Measurements from ENCODE around the gene ZNF500.
A peak's percentile ranks its signal among the peaks of the same experiment; 100 is the strongest.
"Not testable (repeated sequence)": the region's sequence is repeated elsewhere in the genome, so short reads cannot be mapped to it uniquely, and the experiment has no call there.

The ZNF500 gene

DNA sequence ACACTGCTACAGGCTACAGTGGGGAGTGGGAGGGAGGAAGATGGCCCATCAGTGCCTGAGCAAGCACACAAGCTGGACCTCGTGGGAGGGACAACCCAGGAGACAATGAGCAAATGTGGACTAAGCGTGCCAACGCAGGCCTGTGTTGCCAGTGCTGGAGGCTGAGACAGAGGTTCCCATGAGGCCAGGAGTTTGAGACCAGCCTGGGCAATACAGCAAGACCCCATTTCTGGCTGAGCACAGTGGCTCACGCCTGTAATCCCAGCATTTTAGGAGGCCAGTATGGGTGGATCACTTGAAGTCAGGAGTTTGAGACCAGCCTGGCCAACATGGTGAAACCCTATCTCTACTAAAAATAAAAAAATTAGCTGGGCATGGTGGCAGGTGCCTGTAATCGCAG lies 28.6 kb downstream of the ZNF500 start:
- not testable (repeated sequence) for DNase-seq

DNA sequence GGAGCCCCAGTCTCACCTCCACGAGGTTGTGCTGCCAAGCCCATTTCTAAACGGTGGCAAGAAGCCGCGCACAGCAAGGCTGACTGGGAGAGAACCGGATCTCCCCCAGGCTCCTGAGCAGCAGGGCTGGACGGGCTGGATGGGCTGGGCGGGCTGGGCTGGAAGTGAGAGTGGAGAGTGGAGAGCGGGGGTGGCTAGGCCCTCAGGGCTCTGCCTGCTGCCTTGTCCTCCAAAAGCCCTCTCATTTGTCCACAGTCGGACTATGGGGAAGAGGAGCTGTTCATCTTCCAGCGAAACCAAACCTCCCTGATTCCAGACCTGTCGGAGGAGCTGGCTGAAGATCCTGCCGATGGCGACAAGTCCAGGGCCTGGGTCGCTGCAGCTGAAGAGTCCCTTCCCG lies 29.4 kb downstream of the ZNF500 start:
- no peak for DNase-seq

DNA sequence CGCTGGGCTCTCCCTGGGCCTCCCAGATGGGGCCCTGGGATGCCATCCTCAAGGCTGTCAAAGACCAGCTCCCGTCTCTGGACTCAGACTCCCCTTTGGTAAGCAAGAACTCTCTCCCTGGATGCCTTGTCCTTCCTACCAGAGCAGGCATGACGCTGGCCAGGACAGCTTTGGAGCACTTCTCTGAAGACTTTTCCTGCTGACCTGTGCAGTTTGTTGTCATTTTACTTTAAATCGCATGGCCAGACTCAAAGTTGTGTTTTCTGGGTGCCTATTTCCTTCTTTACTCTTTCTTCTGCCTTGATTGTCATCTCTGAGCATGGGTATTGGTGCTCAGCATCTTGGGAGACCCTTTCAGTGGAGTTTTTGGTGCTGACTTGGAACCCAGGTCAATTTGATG lies 30.4 kb downstream of the ZNF500 start:
- DNase-seq, result no peak

DNA sequence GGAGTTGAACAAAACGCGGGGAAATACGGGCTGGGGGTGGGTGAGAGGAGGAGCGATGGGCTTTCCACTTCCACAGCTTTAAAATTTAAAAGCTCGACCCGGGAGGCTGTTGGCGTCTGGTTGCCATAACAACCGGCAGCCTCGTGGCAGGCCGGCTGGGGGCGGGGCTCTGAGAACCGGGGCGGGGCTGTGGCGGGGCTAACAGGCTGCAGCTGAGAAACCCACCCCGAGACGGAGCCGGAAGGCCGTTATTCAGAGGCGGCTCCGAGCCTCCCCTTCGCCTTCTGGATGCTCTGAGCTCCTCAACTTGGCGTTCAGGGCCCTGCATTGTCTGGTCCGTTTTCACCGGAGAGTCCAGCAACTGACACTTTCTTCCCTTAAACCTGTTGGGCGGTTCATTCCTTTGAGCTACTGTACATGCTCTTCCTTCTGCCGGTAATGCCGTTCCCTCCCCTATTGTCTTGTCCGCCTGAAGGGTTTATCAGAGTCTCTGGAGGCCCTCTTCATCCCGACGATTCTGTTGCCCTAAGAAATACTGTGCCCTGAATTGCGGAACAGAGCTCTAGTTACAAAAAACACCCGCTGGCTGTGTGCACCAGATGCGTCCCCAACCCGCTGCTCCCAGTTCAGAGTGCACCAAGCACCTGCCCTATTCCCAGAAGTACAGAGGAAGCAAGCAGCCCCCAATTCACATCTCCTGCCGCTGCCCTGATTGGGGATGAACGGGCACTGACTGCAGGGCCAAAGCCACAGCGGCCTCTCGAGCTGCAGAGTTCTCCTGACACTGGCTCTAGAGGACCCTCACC lies 32.0 kb downstream of the ZNF500 start:
- peak; percentile 63 to 86 (median 85) for DNase-seq

DNA sequence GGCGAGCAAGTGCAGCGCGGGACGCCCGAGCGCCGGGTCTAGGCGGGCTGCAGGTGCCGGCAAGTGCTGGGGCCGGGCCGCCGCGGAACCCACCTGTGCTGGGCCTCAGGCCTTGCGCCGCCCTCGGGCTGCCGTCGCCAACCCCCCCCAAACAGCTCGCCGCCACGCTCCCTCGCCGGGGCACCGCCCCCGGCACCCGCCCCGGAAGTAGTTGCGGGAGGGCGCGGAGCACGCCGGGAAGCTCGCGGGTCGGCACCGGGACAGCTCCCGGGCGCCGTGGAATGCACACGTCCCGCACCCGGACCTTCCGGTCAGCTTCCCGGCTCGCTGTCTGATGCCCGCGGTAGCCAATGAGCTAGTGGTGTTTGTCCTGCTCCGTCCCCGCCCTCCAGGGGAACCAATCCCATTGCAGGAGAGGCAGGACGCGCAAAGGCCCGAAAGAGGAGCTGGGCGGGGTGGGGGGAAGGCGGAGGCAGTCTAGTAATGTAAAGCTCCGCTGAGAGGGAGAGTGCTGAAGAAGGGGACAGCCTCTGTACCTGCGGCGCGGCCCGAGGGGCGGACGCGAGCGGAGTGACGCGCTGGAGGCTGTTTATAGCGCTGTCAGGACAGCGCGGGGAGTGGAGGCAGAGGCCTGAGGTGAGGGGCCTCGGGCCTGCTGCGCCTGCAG lies 32.8 kb downstream of the ZNF500 start, which contains the start of the genes ANKS3 and DNAAF8:
Gene ANKS3 (minus strand): TSS at position 209 of the 667 bp plus-strand sequence. CDS start 4,122 bp downstream, outside the sequence.
Gene DNAAF8 (plus strand): TSS at position 475 of the 667 bp plus-strand sequence. CDS start 1,978 bp downstream, outside the sequence.
- peak; percentile 80 to 92 (median 88) for DNase-seq

DNA sequence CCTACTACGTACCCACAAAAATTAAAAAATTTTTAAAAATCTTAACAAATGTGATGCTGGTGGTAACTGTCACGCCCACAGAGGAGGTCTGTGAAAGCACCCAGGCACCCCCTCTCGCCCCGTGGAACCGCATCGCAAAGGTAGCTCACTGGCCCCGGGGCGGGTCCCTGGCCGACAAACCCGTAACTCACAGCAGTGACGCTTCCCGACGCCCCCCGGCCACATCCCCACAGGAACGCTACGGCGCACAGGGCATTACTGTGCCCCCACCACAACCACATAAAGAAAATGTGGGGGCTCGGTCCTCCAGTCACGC lies 33.3 kb downstream of the ZNF500 start:
- peak in 1 of 3 experiments; percentile 79 for DNase-seq

DNA sequence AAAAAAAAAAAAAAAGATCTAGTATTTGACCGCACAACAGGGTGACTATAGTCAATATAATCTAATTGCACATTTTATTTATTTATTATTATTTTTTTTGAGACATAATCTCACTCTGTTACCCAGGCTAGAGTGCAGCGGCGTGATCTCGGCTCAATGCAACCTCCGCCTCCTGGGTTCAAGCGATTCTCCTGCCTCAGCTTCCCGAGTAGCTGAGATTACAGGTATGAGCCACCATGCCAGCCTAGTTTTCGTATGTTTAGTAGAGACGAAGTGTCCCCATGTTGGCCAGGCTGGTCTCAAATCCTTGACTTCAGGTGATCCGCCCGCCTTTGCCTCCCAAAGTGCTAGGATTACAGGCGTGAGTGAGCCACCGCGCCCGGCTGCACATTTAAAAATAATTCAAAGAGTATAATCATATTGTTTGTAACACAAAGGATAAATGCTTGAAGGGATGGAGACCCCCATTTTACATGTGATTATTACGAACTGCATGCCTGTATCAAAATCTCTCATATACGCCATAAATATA lies 33.7 kb downstream of the ZNF500 start:
- peak in 2 of 3 experiments; percentile 31 to 63 for DNase-seq

DNA sequence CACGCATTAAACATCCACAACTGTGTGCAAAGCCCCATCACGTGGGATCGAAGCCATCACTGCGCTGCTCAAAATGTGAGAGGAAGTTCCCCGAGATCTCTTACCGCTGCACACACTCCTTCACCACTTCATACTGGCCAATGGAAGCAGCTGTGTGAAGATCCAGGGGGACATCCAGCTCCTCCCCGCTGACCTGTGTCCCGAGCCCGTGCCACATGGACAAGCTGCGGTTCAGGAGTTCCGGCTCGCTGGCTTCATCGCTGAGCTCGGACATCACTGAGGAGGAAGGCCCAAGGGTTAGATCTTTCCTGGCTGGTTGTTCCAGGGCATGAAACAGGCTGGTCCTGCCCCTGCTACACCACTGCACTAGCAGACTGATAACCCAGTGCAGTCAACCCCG lies 37.1 kb downstream of the ZNF500 start:
- no peak for DNase-seq

DNA sequence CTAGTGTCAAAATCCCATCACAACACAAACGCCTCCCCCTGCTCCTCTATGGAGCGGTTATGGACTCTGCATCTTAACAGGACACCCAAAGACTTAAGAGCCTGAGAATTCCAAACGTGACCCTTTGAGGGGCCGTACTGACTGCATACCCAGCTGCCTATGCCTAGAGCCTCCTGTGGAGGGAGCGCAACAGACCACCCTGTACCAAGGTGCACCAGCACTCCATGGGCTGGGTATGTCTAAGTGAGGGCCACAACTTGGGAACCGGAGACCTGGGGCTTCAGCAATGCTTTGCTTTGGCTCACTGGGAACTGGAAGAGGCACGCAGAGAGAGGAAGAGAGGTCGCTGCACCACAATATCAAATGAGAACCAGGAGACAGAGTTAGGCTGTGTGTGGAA lies 38.3 kb downstream of the ZNF500 start:
- no peak for DNase-seq

DNA sequence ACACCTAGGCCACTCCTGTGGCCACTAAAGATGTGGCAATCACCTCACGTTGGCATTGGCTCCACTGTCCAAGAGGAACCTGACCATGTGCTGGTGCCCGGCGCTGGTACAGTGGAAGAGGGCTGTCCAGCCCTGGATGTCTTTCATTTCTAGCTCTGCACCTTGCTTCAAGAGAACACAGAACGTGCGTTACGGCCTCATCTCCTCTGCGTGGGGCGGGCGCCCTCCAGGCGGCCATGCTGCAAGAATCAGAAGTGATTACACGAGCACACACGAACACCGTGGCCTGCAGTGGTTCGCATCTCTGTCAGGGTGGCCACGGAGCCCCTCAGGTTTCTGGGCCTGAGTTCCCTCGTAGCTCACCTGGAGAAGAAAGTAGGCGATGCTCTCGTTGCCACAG lies 40.3 kb downstream of the ZNF500 start:
- DNase-seq, result no peak

DNA sequence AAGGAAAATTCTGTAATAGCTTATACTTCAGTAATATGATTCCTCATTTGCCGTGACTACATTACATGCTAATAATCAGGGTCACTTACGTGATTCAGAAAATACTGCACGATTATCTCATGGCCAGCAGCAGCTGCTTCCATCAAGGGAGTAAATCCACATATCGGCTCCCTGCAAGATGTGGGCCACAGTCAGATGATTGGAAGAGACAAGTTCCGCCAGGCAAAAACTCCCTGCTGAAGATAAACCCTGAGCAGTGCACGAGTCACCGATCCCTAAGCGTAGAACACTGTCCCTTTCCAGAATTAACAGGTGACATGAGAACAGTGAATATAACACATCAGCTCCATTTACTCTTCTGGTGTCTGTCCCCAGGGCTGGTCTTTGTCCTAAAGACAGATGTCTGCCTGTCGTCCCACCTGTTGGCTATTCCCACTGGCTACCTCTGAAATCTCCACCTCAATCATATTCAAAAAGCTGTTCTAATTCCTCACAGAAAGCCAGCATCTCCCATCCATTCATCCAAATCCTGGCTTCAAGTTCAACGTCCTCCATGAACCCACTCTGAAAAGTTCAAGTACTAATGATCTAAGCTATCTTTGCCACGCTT lies 42.2 kb downstream of the ZNF500 start:
- no peak for DNase-seq

DNA sequence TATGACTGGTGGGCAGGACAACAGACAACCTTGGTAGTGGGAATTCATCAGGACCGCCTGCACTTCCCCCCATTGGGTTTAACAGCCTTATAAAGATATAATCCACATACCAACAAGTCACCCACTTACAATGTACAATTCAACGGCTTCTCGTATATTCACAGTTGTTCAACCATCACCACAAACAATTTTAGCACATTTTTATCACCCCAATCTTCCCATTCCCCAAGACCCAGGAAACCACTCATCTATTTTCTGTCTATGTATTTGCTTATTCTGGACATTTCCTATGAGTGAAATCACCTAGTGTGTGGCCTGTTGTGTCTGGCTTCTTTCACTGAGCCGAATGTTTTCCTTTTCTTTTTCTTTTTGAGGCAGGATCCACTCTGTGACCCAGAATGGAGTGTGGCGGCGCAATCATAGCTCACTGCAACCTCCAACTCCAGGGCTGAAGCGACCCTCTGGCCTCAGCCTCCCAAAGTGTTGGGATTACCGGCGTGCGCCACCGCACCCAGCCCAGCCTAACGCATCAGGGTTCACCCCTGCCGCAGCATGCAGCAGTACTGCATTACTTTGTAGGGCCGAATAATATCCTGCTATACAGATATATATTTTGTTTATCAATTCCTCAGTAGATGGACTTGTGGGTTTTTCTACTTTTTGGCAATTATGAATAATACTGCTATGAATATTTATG lies 43.7 kb downstream of the ZNF500 start:
- DNase-seq, result no peak

DNA sequence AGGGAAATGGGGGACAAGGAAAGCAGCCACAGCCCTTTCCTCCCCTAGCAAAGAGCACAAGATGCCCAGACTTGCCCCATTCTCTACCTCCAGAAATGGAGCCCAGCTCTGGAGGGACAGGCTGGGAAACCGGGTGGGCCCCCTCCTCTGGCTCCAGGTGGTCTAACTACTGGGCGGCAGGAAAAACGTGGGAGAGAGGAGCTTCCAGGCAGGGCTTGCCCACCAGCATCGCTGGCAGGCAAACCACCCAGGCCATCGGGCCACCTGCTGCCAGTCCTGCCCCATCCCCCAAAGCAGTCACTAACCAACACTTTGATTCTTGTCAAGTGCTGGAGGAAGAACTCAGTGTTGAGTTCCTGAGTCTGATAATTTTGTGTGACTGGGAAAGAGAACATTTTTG lies 48.5 kb downstream of the ZNF500 start:
- DNase-seq, result no peak

DNA sequence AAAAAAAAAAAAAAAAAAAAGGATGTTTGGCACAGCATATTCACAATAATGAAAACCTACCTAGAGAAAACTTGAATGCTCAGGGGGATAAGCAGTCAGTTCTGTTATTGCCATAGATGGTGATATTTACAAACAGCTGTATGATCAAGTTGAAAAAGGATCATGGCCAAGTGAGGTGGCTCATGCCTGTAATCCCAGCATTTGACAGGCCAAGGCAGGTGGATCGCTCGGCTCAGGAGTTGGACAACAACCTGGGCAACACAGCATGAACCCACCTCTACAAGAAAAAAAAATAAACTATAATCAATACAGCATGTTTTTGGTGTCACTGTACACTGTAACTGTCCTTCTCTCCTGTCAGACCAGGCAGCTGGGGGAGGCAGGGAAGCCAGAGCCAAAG lies 52.0 kb downstream of the ZNF500 start:
- no peak for DNase-seq

DNA sequence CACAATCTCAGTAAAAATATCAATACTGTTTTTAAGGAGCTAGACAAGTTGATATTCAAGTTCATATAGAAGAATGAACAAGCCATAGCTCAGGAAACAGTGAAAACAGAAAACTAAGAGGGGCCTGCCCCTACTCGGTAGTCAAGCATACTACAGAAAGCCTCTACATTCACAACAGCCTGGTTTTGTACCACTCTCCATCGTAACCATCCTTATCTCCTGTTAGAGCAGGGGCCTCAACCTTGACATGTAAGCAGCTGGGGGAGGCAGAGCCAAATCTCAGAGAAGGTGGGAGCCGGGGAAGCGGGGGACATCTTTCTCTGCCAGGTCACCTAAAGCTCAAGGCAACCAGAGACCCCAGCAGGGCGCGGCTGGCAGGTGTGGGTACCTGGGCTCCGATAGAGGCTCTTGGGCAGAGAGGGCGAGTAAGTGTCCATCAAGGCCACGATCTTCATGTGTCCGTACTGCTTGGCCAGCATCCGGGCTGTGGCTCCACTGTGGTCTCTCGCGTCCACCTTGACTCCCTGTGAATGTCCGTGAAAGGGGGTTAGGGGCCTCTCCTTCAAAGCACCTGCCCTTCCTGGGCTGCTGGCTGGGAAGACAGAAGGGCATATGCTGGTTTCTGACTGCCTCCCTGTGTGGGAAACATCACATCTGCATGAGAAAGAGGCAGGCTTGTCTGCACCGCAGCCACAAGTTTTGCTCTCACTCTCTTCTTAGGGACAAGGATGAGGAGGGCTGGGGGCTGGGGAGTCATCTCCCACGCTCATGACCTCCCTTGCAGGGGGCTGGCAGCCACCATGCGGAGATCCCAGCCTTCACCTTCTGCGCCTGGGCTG lies 53.1 kb downstream of the ZNF500 start:
- DNase-seq, result no peak

DNA sequence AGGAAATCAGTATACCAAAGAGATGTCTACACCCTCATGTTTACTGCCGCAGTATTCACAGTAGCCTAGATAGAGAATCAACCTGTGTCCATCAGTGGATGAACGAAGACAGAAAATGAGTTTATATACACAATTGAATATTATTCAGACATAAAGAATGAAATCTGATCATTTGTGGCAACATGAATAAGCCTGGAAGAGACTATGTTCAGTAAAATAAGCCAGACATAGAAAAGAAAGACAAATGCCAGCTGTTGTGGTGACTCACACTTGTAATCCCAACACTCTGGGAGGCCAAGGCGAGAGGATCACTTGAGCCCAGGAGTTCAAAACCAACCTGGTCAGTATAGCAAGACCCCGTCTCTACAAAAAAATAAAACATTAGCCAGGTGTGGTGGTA lies 57.5 kb downstream of the ZNF500 start:
- no peak for DNase-seq

DNA sequence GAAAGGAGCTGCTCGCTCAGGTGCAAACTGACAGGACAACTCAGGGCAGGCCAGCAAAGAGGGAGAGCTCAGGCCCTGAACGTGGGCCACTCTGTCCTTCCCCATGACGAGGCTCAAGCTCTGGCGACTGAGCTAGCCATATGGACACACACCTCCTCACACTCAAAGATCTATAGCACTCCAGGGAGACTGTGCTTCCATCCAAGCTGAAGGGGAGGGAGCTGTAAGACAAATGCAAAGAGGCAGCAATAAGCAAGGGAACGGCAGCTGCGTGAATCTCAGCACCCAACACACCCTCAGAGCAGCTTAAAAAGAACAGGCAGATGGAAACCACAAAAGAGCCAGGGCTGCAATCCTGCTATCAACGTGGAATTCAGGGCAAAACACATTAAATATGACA lies 60.1 kb downstream of the ZNF500 start:
- no peak for DNase-seq

DNA sequence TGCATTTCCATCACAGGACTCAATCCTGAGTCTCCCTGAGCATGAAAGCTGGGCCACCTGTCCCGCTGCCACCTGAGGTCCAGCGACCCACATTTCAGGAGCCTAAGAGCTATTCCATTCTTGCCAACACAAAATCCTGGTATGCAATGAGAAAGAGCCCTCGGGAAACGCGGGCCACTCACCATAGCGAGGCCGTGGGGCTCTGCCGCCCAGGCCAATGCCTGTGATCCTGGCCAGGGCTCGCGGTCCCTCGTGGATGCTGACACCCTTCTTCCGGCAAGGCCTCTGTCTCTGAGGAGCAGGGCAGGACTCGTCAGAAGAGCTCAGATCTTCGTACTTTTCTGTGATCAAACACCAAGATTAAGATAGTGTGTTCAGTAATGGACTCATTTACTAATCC lies 62.0 kb downstream of the ZNF500 start:
- no peak for DNase-seq

DNA sequence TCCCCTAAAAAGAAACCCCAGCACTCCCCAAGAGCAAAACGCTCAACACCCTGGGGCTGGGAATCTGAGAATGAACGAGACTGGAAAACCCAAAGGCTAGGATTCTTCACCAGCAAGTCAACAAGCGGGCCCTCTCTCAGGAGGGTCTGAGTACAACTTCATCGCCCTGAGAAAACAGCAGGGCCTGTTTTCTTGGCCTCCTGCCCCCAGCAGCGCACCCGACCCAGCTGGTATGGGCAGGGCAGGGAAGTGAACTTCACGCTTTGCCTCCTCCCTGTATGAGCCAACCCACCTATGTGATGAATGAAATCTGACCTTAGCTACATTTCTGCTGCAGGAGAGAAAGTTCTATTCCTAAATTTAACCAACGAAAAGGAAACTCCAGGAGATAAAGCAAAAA lies 62.5 kb downstream of the ZNF500 start:
- no peak for DNase-seq

DNA sequence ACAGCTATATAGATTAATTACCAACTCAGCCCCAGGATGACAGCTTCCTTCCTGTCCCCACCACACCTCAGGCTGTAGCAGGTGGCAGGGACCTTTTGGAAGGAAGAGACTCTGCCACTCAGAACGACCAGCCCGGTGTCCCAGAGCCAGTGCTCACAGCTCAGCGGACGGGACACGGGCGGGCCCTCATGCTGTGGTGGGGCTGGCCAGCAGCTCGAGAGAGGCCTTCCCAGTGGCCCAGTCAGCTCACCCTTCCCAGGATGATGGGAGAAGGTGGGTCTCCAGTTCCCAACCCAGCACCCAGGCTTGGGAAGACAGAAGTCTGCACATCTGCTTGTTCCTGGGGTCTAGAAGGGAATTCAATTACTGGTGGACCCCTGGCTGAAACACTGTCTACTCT lies 63.1 kb downstream of the ZNF500 start:
- DNase-seq, result no peak

DNA sequence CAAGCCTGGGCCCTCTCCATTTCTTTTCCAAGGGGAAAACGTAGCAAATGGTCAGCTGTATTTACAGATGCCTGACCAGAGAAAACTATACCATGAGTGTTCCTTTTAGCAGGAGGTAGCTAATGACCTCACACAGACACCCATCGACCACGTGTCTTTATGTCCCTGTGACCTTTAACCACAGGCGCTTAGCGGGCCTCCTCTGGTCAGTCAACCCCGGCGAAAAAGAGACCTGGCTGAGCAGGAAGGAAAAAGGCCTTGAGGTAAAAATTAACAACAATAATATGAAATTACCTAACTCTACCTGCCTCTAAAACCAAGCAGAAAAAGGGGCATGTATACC lies 64.5 kb downstream of the ZNF500 start:
- no peak for DNase-seq

DNA sequence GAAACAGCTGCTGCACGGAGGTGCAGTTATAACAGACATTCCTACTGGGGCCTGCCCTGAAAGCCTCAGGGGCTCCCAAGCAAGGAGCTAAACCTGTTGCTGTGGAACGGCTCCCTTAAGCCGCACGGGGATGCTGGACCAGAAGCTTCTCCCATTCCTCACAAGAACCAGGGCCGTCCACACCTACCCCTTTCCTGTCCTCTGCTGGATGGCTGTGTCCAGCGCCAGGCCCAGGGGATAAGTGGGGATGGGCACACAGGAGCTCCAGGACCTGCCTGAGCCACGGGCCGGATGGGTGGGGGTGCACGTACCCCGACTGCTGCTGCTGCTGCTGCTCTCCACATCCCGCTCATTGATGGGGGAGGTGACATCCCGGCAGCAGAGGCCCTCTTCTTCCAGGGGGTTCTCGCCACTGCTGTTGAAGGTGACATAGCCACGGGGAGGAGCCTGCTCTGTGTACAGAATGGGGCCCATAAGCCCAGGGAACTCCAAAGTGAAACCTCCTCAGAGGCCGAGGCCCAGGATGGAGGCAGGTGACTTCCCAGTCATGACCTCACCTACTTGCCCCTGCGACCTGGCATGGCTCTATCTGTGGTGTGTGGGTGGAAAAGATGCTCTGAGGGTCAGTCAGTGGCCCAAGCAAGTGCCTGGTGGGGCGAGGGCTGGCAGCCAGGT lies 65.0 kb downstream of the ZNF500 start:
- DNase-seq, result no peak
